CD4-positive, CD25-positive, alpha-beta regulatory T cell (primary cell): Measurements from ENCODE around the gene PPP1R27. TPM values are rescaled to one million over a fixed set of nuclear protein-coding genes. Genes with fewer than 3 reads are reported as not detected.
A peak's percentile ranks its signal among the peaks of the same experiment; 100 is the strongest.

Source experiments
- ATAC-seq, 2 donors: fragments of 150-1000 bp; cut with Tn5 transposase; one replicate each; pipeline ENCODE4 v1.10.0; 2021; ENCODE audit warnings: low read depth in 2 of 2, moderate number of reproducible peaks in 2 of 2, moderate library complexity in 1 of 2
- DNase-seq, 3 donors: peaks; one replicate each; pipeline versions ENCODE4 v3.0.0 to v3.0.0-alpha.2; 2012 to 2022; ENCODE audit warnings: mixed read lengths in 1 of 3
- H3K27ac ChIP-seq: one replicate; pipeline ENCODE4 v1.7.0; 2013; ENCODE audit warnings: mild to moderate bottlenecking, low read length; ENCODE audit not compliant: insufficient read depth, poor library complexity, severe bottlenecking
- H3K27me3 ChIP-seq: one replicate; pipeline ENCODE4 v1.7.0; 2013; ENCODE audit warnings: low read length; ENCODE audit not compliant: control insufficient read depth, insufficient read depth
- H3K36me3 ChIP-seq: one replicate; pipeline ENCODE4 v1.7.0; 2013; ENCODE audit warnings: mild to moderate bottlenecking, low read length, moderate library complexity; ENCODE audit not compliant: control insufficient read depth, insufficient read depth
- H3K4me1 ChIP-seq: 2 replicates; pipeline ENCODE4 v1.7.0; 2013; ENCODE audit warnings: mild to moderate bottlenecking, low read length; ENCODE audit not compliant: insufficient read depth, control insufficient read depth, poor library complexity, severe bottlenecking
- H3K4me3 ChIP-seq: one replicate; pipeline ENCODE4 v1.7.0; 2013; ENCODE audit warnings: low read depth, mild to moderate bottlenecking, low read length, moderate library complexity
- H3K9me3 ChIP-seq, 2 experiments: 1 replicate in 1 of 2; 2 replicates in 1 of 2; pipeline ENCODE4 v1.7.0; 2013; ENCODE audit warnings: low read length in 2 of 2, mild to moderate bottlenecking in 1 of 2, moderate library complexity in 1 of 2; ENCODE audit not compliant: control insufficient read depth in 2 of 2
- H3K27ac Mint-ChIP-seq, 3 donors: one replicate each; pipeline ENCODE4 v1.8.0; 2020 to 2022; ENCODE audit warnings: mild to moderate bottlenecking in 3 of 3, mixed read lengths in 3 of 3, moderate library complexity in 2 of 3
- H3K27me3 Mint-ChIP-seq: one replicate; pipeline ENCODE4 v1.8.0; 2022; ENCODE audit warnings: mild to moderate bottlenecking, mixed read lengths
- H3K36me3 Mint-ChIP-seq: one replicate; pipeline ENCODE4 v1.8.0; 2020; ENCODE audit warnings: mixed read lengths
- H3K4me1 Mint-ChIP-seq, 4 donors: one replicate each; pipeline ENCODE4 v1.8.0; 2020 to 2022; ENCODE audit warnings: mixed read lengths in 4 of 4, mild to moderate bottlenecking in 1 of 4
- H3K4me3 Mint-ChIP-seq, 4 donors: one replicate each; pipeline ENCODE4 v1.8.0; 2020 to 2022; ENCODE audit warnings: mild to moderate bottlenecking in 4 of 4, mixed read lengths in 4 of 4, moderate library complexity in 3 of 4
- H3K9me3 Mint-ChIP-seq, 7 donors: one replicate each; pipeline ENCODE4 v1.8.0; 2020 to 2022; ENCODE audit warnings: mixed read lengths in 7 of 7, mild to moderate bottlenecking in 3 of 7, moderate library complexity in 2 of 7
- polyA plus RNA-seq, 4 donors: library from polyadenylated mRNA; unstranded; fragments of 300-500 nt; fragmentation: Illumina TruSeq; gene quantifications; one replicate each; pipeline ENCODE4 v1.2.3, GENCODE V29; 2021
- total RNA-seq: library from RNA; stranded (reverse); gene quantifications from one replicate; pipeline ENCODE4 v1.2.3, GENCODE V29; 2022

The PPP1R27 gene
- total and polyA plus RNA-seq, 5 donors from 2014 or later, result not detected

GRCh38 chr17:81870131-81870980, 35.5 kb upstream of the PPP1R27 start:
- peaks cover 3% of the 10 kb centered on the region for H3K36me3 Mint-ChIP-seq
- no peaks in the 10 kb centered on the region for H3K27me3 ChIP-seq
- ATAC-seq (peak; percentile 18 to 19), DNase-seq (peak in 2 of 3 donors; percentile 40 to 77)
- H3K36me3 ChIP-seq, result peaks cover 16% of the 10 kb centered on the region
- H3K9me3 Mint-ChIP-seq, result peaks cover 0 to 1% (median 0%) of the 10 kb centered on the region in 7 donors
- peak overlapping the region; percentile 67 for H3K4me3 ChIP-seq
- peaks cover 48% of the 10 kb centered on the region for H3K4me1 ChIP-seq
- H3K4me3 Mint-ChIP-seq, result peak overlapping the region; percentile 86 to 99 (median 90)
- H3K27ac ChIP-seq, result peak overlapping the region; percentile 97
- no peaks in the 10 kb centered on the region for H3K9me3 ChIP-seq
- no peaks in the 10 kb centered on the region for H3K27me3 Mint-ChIP-seq
- peak overlapping the region; percentile 82 to 95 (median 91) for H3K27ac Mint-ChIP-seq
- peaks cover 0 to 53% (median 9%) of the 10 kb centered on the region in 4 donors for H3K4me1 Mint-ChIP-seq

DNA sequence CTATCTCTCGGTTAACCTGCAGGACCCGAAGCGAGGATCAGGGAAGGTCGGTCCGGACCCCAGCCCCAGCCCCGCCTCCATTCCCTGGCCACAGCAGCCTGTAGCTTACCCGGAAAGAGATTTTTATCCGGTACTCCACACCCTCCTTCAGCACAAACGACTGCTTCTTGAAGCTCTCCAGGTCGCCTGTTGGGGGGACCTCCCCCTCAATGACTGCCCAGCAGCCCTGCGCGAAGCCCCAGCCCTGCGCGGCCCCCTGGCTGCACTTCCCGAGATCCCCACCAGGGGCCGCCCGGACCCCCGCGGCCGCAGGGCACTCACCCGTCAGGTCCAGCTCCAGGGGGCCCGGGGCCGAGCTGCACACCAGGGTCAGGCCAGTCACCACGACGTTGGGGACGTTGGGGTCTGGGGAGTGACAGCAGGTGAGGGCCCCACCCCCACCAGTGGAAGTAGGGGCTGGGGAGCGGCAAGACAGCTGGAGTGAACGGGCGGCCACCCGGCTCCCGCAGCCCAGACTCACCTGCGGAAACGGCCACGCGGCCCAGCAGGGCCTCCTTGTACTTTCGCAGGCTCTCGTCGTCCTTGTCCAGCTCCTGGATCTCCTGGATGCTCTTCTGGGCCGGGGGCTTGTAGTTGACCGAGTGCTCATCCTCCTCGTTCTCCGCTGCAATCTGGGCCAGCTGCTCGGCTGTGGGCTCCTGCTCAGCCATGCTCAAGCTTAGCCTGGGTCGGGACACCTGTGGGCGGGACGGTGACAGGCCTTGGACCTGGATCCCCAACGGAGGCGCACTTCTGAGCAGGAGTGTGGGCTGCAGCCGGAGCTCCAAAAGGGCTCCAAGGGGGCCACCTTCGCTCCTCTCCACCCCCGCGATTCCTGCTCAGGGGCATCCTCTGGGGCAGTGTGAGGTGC, 34.6 kb upstream of the PPP1R27 start:
- ATAC-seq (no peak), DNase-seq (peak in 1 of 3 donors; percentile 31)
- Histone ChIP-seq H3K4me1 (peaks cover 48% of the 10 kb centered on the region), H3K4me3 (no peak overlapping the region), H3K27me3 (no peaks in the 10 kb centered on the region), H3K27ac (peak overlapping the region; percentile 97), H3K9me3 (no peaks in the 10 kb centered on the region), H3K36me3 (peaks cover 16% of the 10 kb centered on the region)
- peak overlapping the region; percentile 43 to 95 (median 91) for H3K27ac Mint-ChIP-seq
- peaks cover 0 to 1% (median 0%) of the 10 kb centered on the region in 7 donors for H3K9me3 Mint-ChIP-seq
- no peaks in the 10 kb centered on the region for H3K27me3 Mint-ChIP-seq
- peaks cover 3% of the 10 kb centered on the region for H3K36me3 Mint-ChIP-seq
- H3K4me1 Mint-ChIP-seq, result peaks cover 0 to 52% (median 8%) of the 10 kb centered on the region in 4 donors
- peak overlapping the region; percentile 86 to 99 (median 90) for H3K4me3 Mint-ChIP-seq

GRCh38 chr17:81868674-81869220, 33.9 kb upstream of the PPP1R27 start:
- H3K27ac ChIP-seq, result peak overlapping the region; percentile 97
- peaks cover under 1 to 44% (median 7%) of the 10 kb centered on the region in 4 donors for H3K4me1 Mint-ChIP-seq
- DNase-seq (no peak), ATAC-seq (no peak)
- no peaks in the 10 kb centered on the region for H3K27me3 Mint-ChIP-seq
- no peak overlapping the region for H3K4me3 ChIP-seq
- H3K9me3 ChIP-seq, result no peaks in the 10 kb centered on the region
- peak overlapping the region in 3 of 4 donors; percentile 15 to 99 (median 28) for H3K4me3 Mint-ChIP-seq
- peaks cover 48% of the 10 kb centered on the region for H3K4me1 ChIP-seq
- H3K27ac Mint-ChIP-seq, result no peak overlapping the region
- peaks cover 0 to 1% (median 0%) of the 10 kb centered on the region in 7 donors for H3K9me3 Mint-ChIP-seq
- no peaks in the 10 kb centered on the region for H3K27me3 ChIP-seq
- peaks cover 3% of the 10 kb centered on the region for H3K36me3 Mint-ChIP-seq
- H3K36me3 ChIP-seq, result peaks cover 16% of the 10 kb centered on the region

GRCh38 chr17:81867991-81868673, 33.3 kb upstream of the PPP1R27 start:
- Mint-ChIP-seq H3K27ac (no peak overlapping the region), H3K36me3 (peaks cover 3% of the 10 kb centered on the region), H3K9me3 (peaks cover 0 to 1% (median 0%) of the 10 kb centered on the region in 7 donors), H3K27me3 (no peaks in the 10 kb centered on the region), H3K4me1 (peaks cover 3 to 46% (median 8%) of the 10 kb centered on the region in 4 donors), H3K4me3 (peak overlapping the region in 3 of 4 donors; percentile 32 to 83 (median 68))
- ATAC-seq (no peak), DNase-seq (no peak)
- H3K36me3 ChIP-seq, result peaks cover 16% of the 10 kb centered on the region
- H3K4me1 ChIP-seq, result peaks cover 48% of the 10 kb centered on the region
- no peaks in the 10 kb centered on the region for H3K9me3 ChIP-seq
- H3K27ac ChIP-seq, result peak overlapping the region; percentile 17
- H3K4me3 ChIP-seq, result no peak overlapping the region
- no peaks in the 10 kb centered on the region for H3K27me3 ChIP-seq

GRCh38 chr17:81867170-81867990, 32.5 kb upstream of the PPP1R27 start:
- Histone ChIP-seq H3K9me3 (no peaks in the 10 kb centered on the region), H3K27me3 (no peaks in the 10 kb centered on the region), H3K4me3 (no peak overlapping the region), H3K27ac (peak overlapping the region; percentile 17), H3K4me1 (peaks cover 41% of the 10 kb centered on the region), H3K36me3 (peaks cover 16% of the 10 kb centered on the region)
- H3K4me1 Mint-ChIP-seq, result peaks cover 6 to 45% (median 8%) of the 10 kb centered on the region in 4 donors
- DNase-seq (peak in 1 of 3 donors; percentile 38), ATAC-seq (no peak)
- H3K36me3 Mint-ChIP-seq, result peaks cover 3% of the 10 kb centered on the region
- peak overlapping the region in 3 of 4 donors; percentile 21 to 83 (median 46) for H3K4me3 Mint-ChIP-seq
- no peaks in the 10 kb centered on the region for H3K9me3 Mint-ChIP-seq
- peak overlapping the region in 1 of 3 donors; percentile 48 for H3K27ac Mint-ChIP-seq
- no peaks in the 10 kb centered on the region for H3K27me3 Mint-ChIP-seq

DNA sequence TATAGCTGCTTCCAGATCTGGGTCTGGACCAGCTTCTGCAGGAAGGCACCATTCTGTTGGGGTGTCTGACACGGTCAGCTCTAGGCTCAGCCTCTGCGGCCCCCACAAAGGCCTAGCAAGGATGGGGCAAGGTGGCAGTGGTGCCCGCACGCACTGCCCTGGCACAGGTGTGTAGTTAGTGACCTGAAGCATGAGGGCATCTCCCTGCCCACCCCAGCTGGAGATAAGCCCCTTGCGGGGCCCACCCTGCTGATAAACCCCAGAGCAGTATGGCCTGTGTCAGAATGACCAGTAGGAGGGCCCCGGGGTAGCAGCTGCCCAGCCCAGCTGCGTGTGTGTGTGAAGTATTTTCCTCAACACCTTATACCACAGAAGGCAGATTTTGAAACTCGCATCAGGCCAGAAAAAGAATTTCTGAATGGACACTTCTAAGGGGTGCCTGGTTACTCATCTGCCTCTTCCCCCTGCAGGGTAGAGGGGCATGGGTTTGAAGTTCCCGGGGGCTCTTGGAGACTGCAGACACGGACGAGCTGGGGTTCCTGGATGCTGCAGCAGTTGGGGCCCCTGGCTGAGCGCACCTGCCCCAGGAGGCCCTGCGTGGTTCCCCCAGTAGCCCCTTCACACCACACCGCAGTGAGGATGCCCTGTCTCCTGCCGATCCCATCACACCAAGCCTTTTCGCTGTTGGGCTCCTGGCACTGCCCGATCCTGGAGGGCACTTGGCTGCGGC, 31.8 kb upstream of the PPP1R27 start:
- Histone ChIP-seq H3K27ac (no peak overlapping the region), H3K36me3 (peaks cover 16% of the 10 kb centered on the region), H3K9me3 (no peaks in the 10 kb centered on the region), H3K27me3 (no peaks in the 10 kb centered on the region), H3K4me3 (no peak overlapping the region), H3K4me1 (peaks cover 40% of the 10 kb centered on the region)
- Mint-ChIP-seq H3K27ac (peak overlapping the region in 1 of 3 donors; percentile 48), H3K4me3 (peak overlapping the region in 1 of 4 donors; percentile 83), H3K36me3 (peaks cover 3% of the 10 kb centered on the region), H3K9me3 (no peaks in the 10 kb centered on the region), H3K4me1 (peaks cover 6 to 42% (median 11%) of the 10 kb centered on the region in 4 donors), H3K27me3 (peaks cover under 1% of the 10 kb centered on the region)
- peak in 2 of 3 donors; percentile 17 to 24 for DNase-seq
- ATAC-seq, result no peak
